Left ventricle myocardium superior (tissue), 1 donor: ENCODE measurements around the gene MEOX2. TPM values are rescaled to one million over a fixed set of nuclear protein-coding genes. Genes with fewer than 3 reads are reported as not detected.
A peak's percentile ranks its signal among the peaks of the same experiment; 100 is the strongest.

Experiments
- ATAC-seq: fragments of 200-7000 bp; cut with Tn5 transposase; one replicate; pipeline ENCODE4 v1.9.1; 2020; ENCODE audit warnings: mild to moderate bottlenecking, moderate library complexity
- DNase-seq: peaks from one replicate; pipeline ENCODE4 v3.0.0-alpha.2; 2020
- intact Hi-C: fragments of 100-400 bp; cut with micrococcal nuclease; formaldehyde crosslinking; loops from one replicate; pipeline ENCODE4 v1.11.0; 2022
- total RNA-seq: library from RNA; stranded (reverse); fragmentation: NEBNext Ultra II Directional; extraction: Animal tissue kit (Norgen Biotek cat#: 25700); gene quantifications from one replicate; pipeline ENCODE4 v1.2.1, GENCODE V29; 2021
- donor health status: DM: no; HTN: yes; CAD: no; lungs with severe emphysema.

MEOX2 gene
- total RNA-seq, 1 donor from 2014 or later, result 11.2 TPM

GRCh38 chr7:15582773-15583172 is 103.7 kb downstream of the MEOX2 start:
- no peak for ATAC-seq
- intact Hi-C loops, result no loop called here
- no peak for DNase-seq

GRCh38 chr7:15581352-15581951 is 105.0 kb downstream of the MEOX2 start:
- DNase-seq, result no peak
- ATAC-seq, result no peak
- intact Hi-C loops, result no loop called here

GRCh38 chr7:15580604-15581351 is 105.7 kb downstream of the MEOX2 start:
- DNase-seq (no peak), ATAC-seq (peak; percentile 39)
- intact Hi-C loops, result no loop called here

GRCh38 chr7:15577600-15577999 is 108.9 kb downstream of the MEOX2 start:
- no peak for ATAC-seq
- DNase-seq, result no peak
- intact Hi-C loops, result no loop called here

GRCh38 chr7:15571301-15571878 is 115.1 kb downstream of the MEOX2 start:
- ATAC-seq (no peak), DNase-seq (no peak)
- intact Hi-C loops, result no loop called here

GRCh38 chr7:15567652-15568051 is 118.8 kb downstream of the MEOX2 start:
- ATAC-seq (no peak), DNase-seq (no peak)
- intact Hi-C loops, result no loop called here

- intact Hi-C loops, result no loop called here
- DNase-seq (no peak), ATAC-seq (no peak)
Measured at GRCh38 chr7:15567036-15567435, 119.4 kb downstream of the MEOX2 start.

- DNase-seq, result no peak
- intact Hi-C loops, result no loop called here
- no peak for ATAC-seq
Measured at GRCh38 chr7:15566476-15566875, 120.0 kb downstream of the MEOX2 start.

GRCh38 chr7:15561835-15562234 is 124.6 kb downstream of the MEOX2 start, which contains the start of gene AGMO:
AGMO (minus strand) TSS chr7:15562015.
- peak; percentile 70 for DNase-seq
- intact Hi-C loops, result no loop called here
- ATAC-seq, result peak; percentile 85

Other genes starting within 250 kb of the MEOX2 start
- 0.32 TPM for gene AGMO, start 124.7 kb downstream of the MEOX2 start, total RNA-seq